HCT116 (cell line): ENCODE measurements around the gene PGAP6. TPM values are rescaled to one million over a fixed set of nuclear protein-coding genes. Genes with fewer than 3 reads are reported as not detected.

ENCODE experiments used
- ATAC-seq: fragments of 200-7000 bp; cut with Tn5 transposase; 2 replicates; pipeline ENCODE4 v1.9.1; 2020; ENCODE audit warnings: mild to moderate bottlenecking, moderate library complexity
- BruUV-seq: library from RNA; stranded (reverse); fragments of 400-500 nt; replicated peaks from 2 replicates; lab custom pipeline; 2021; lab: Mats Ljungman, UMichigan
- CTCF ChIA-PET: fragments of 300-600 bp; sonication (Branson Sonifier 250); formaldehyde crosslinking; loops from one replicate; lab custom pipeline; 2021; ENCODE audit warnings: antibody characterized with exemption; lab: Charles Lee
- POLR2A ChIA-PET: fragments of 300-600, 350-600 bp; sonication (Branson Sonifier 250); formaldehyde crosslinking; loops from one replicate; lab custom pipeline; 2021; ENCODE audit warnings: antibody characterized with exemption; lab: Charles Lee
- RAD21 ChIA-PET, 2 experiments: fragments of 300-600 bp; sonication (Branson Sonifier 250); formaldehyde crosslinking; loops; one replicate each; lab custom pipeline; 2023; ENCODE audit warnings: low total read pairs in 2 of 2; ENCODE audit not compliant: uncharacterized antibody in 2 of 2, unreplicated experiment in 2 of 2, low non-redundant PET in 1 of 2; lab: Charles Lee
- DNase-seq: peaks from one replicate; pipeline ENCODE4 v3.0.0-alpha.2; 2010; ENCODE audit warnings: low read depth, low spot score
- H2AFZ ChIP-seq: fragments of 200-600 bp; shearing (Covaris generic), sonication (generic); 2 replicates; pipeline ENCODE4 v1.6.1; 2017; ENCODE audit warnings: low read depth, mixed run types, mixed read lengths, antibody characterized with exemption, low read length; ENCODE audit not compliant: poor library complexity, severe bottlenecking
- H3K27ac ChIP-seq: 2 replicates; pipeline ENCODE4 v1.5.1; 2012; ENCODE audit warnings: low read depth, low read length
- H3K27me3 ChIP-seq: fragments of 200-600 bp; sonication (generic); 2 replicates; pipeline ENCODE4 v1.6.1; 2016; ENCODE audit warnings: mixed run types, low read length, mixed read lengths; ENCODE audit not compliant: insufficient read depth
- H3K36me3 ChIP-seq, 2 experiments: fragments of 200-500 bp in 1 of 2; fragments of 200-600 bp in 1 of 2; sonication (Bioruptor generic) in 1 of 2; sonication (generic) in 1 of 2; 2 replicates each; pipeline versions ENCODE4 v1.5.1 to v1.6.1; 2014 to 2016; ENCODE audit warnings: low read length in 2 of 2, inconsistent platforms in 1 of 2, mixed read lengths in 1 of 2, mixed run types in 1 of 2; ENCODE audit not compliant: insufficient read depth in 2 of 2, control insufficient read depth in 1 of 2
- H3K4me1 ChIP-seq, 2 experiments: fragments of 200-600 bp in 1 of 2; sonication (generic) in 1 of 2; 2 replicates each; pipeline versions ENCODE4 v1.5.1 to v1.6.1; 2012 to 2017; ENCODE audit warnings: low read length in 2 of 2, inconsistent platforms in 1 of 2, mild to moderate bottlenecking in 1 of 2, mixed read lengths in 1 of 2, mixed run types in 1 of 2, moderate library complexity in 1 of 2; ENCODE audit not compliant: insufficient read depth in 2 of 2, control insufficient read depth in 1 of 2
- H3K4me2 ChIP-seq: fragments of 200-600 bp; sonication (generic); 2 replicates; pipeline ENCODE4 v1.6.1; 2017; ENCODE audit warnings: mixed run types, low read length, mixed read lengths
- H3K4me3 ChIP-seq, 2 experiments: fragments of 200-600 bp in 1 of 2; sonication (generic) in 1 of 2; replicated peaks in 1 of 2; 2 replicates each; pipeline ENCODE4 v1.5.1; 2011 to 2016; ENCODE audit warnings: low read length in 2 of 2, control low read depth in 1 of 2, low read depth in 1 of 2, mild to moderate bottlenecking in 1 of 2, mixed read lengths in 1 of 2, mixed run types in 1 of 2
- H3K79me2 ChIP-seq: fragments of 200-600 bp; sonication (generic); 2 replicates; pipeline ENCODE4 v1.6.1; 2017; ENCODE audit warnings: mild to moderate bottlenecking, mixed run types, low read length, moderate library complexity, mixed read lengths; ENCODE audit not compliant: insufficient read depth
- H3K9ac ChIP-seq: fragments of 200-600 bp; sonication (generic); 2 replicates; pipeline ENCODE4 v1.6.1; 2016; ENCODE audit warnings: low read length, mixed read lengths
- H3K9me2 ChIP-seq: fragments of 200-600 bp; sonication (generic), shearing (Covaris generic); 2 replicates; pipeline ENCODE4 v1.6.1; 2017; ENCODE audit warnings: mixed run types, mild to moderate bottlenecking, moderate library complexity; ENCODE audit not compliant: insufficient read depth
- H3K9me3 ChIP-seq, 2 experiments: fragments of 200-500 bp in 1 of 2; fragments of 200-600 bp in 1 of 2; sonication (Bioruptor generic) in 1 of 2; sonication (generic) in 1 of 2; 2 replicates each; pipeline ENCODE4 v1.6.1; 2014 to 2017; ENCODE audit warnings: low read length in 2 of 2, mixed read lengths in 2 of 2, inconsistent platforms in 1 of 2, low read depth in 1 of 2, mild to moderate bottlenecking in 1 of 2, mixed run types in 1 of 2, moderate library complexity in 1 of 2; ENCODE audit not compliant: control insufficient read depth in 1 of 2, insufficient read depth in 1 of 2
- H4K20me1 ChIP-seq: fragments of 200-600 bp; sonication (generic), shearing (Covaris generic); 2 replicates; pipeline ENCODE4 v1.6.1; 2017; ENCODE audit warnings: mixed run types, mild to moderate bottlenecking, moderate library complexity; ENCODE audit not compliant: insufficient read depth
- CEBPB ChIP-seq: IDR thresholded peaks from 2 replicates; pipeline ENCODE4 v1.6.1; 2012; ENCODE audit warnings: low read depth
- CTCF ChIP-seq, 3 experiments: fragments of 200-600 bp in 1 of 3; sonication (generic) in 1 of 3; IDR thresholded peaks in 2 of 3; conservative IDR thresholded peaks in 1 of 3; 2 replicates each; pipeline ENCODE4 v1.5.1; 2012 to 2017; ENCODE audit warnings: low read depth in 2 of 3, low read length in 2 of 3, antibody characterized with exemption in 1 of 3, borderline replicate concordance in 1 of 3, control low read depth in 1 of 3, mild to moderate bottlenecking in 1 of 3, mixed read lengths in 1 of 3, mixed run types in 1 of 3, moderate library complexity in 1 of 3; ENCODE audit not compliant: insufficient read depth in 1 of 3
- EGR1 ChIP-seq: IDR thresholded peaks from 2 replicates; pipeline ENCODE4 v1.6.1; 2012; ENCODE audit warnings: low read depth
- ELF1 ChIP-seq: IDR thresholded peaks from 2 replicates; pipeline ENCODE4 v1.6.1; 2012; ENCODE audit warnings: low read depth, borderline replicate concordance
- EZH2phosphoT487 ChIP-seq: fragments of 200-600 bp; IDR thresholded peaks from 2 replicates; pipeline ENCODE4 v1.6.1; 2018; ENCODE audit warnings: antibody characterized with exemption, borderline replicate concordance
- FOSL1 ChIP-seq: IDR thresholded peaks from 2 replicates; pipeline ENCODE4 v1.6.1; 2012; ENCODE audit warnings: low read depth
- MAX ChIP-seq: IDR thresholded peaks from 2 replicates; pipeline ENCODE4 v1.6.1; 2012
- POLR2A ChIP-seq: IDR thresholded peaks from 2 replicates; pipeline ENCODE4 v1.7.0; 2011; ENCODE audit warnings: borderline replicate concordance; ENCODE audit not compliant: insufficient read depth, insufficient read length; ENCODE audit errors: extremely low read depth
- POLR2AphosphoS5 ChIP-seq: IDR thresholded peaks from 2 replicates; pipeline ENCODE4 v1.6.1; 2011; ENCODE audit warnings: mild to moderate bottlenecking, low read depth, low read length, moderate library complexity
- RAD21 ChIP-seq: IDR thresholded peaks from 2 replicates; pipeline ENCODE4 v1.6.1; 2012; ENCODE audit warnings: low read depth, mild to moderate bottlenecking
- REST ChIP-seq: IDR thresholded peaks from 2 replicates; pipeline ENCODE4 v1.6.1; 2012; ENCODE audit warnings: low read depth
- SP1 ChIP-seq: IDR thresholded peaks from 2 replicates; pipeline ENCODE4 v1.6.1; 2012; ENCODE audit warnings: low read depth
- SRF ChIP-seq: IDR thresholded peaks from 2 replicates; pipeline ENCODE4 v1.6.1; 2012; ENCODE audit warnings: low read depth
- ZNF274 ChIP-seq: fragments of 200-500 bp; sonication (Bioruptor generic); IDR thresholded peaks from 2 replicates; pipeline ENCODE4 v1.6.1; 2014; ENCODE audit warnings: mild to moderate bottlenecking, low read depth, low read length, inconsistent platforms
- intact Hi-C: fragments of 100-400 bp; cut with micrococcal nuclease; formaldehyde crosslinking; loops from 2 replicates; pipeline ENCODE4 v1.10.0; 2022
- total RNA-seq: library from RNA; stranded (reverse); gene quantifications from one replicate; pipeline ENCODE4 v1.2.1, GENCODE V29; 2021; ENCODE audit not compliant: unreplicated experiment

The PGAP6 gene
- total RNA-seq, 1 experiment from 2014 or later = 35.4 TPM

GRCh38 chr16:324201-324450, 57.7 kb downstream of the PGAP6 start:
- no peaks in the 10 kb centered on the region for H4K20me1 ChIP-seq
- no peaks in the 10 kb centered on the region for H3K27me3 ChIP-seq
- no peak overlapping the region for H3K4me2 ChIP-seq
- H3K4me3 ChIP-seq = no peak overlapping the region
- H3K9ac ChIP-seq = no peak overlapping the region
- no peaks in the 10 kb centered on the region for H3K36me3 ChIP-seq
- DNase-seq = no peak
- intact Hi-C loops = no loop called here
- no peak overlapping the region for H3K27ac ChIP-seq
- TF ChIP-seq REST (no peak), POLR2A (no peak), CEBPB (no peak), MAX (no peak), POLR2AphosphoS5 (no peak), FOSL1 (no peak), ELF1 (no peak), ZNF274 (no peak), SRF (no peak), EGR1 (no peak), EZH2phosphoT487 (no peak), CTCF (IDR thresholded peaks at IDR 0.05 in 2 of 3, conservative IDR thresholded peaks at IDR 0.05 in 1 of 3; ENCODE audit: borderline replicate concordance in 1 of 3, insufficient read depth in 1 of 3, low read depth in 2 of 3, low read length in 2 of 3) (no peak), SP1 (no peak), RAD21 (no peak)
- RAD21 ChIA-PET = no interaction called here
- no TSS peak for BruUV-seq
- POLR2A ChIA-PET = no interaction called here
- CTCF ChIA-PET = no interaction called here
- peaks cover 26% of the 10 kb centered on the region; the same call in 1 of the 2 replicates for H3K79me2 ChIP-seq
- no peaks in the 10 kb centered on the region for H3K9me2 ChIP-seq
- H3K9me3 ChIP-seq = no peaks in the 10 kb centered on the region
- ATAC-seq = no peak
- no peak overlapping the region for H2AFZ ChIP-seq
- H3K4me1 ChIP-seq = peaks cover 15 to 29% of the 10 kb centered on the region in 2 experiments
